ENCODE measurements around the gene KLLN.
"Not testable (repeated sequence)": the region's sequence is repeated elsewhere in the genome, so short reads cannot be mapped to it uniquely, and the experiment has no call there.

KLLN gene

GRCh38 chr10:87865241-87865881 lies 2.0 kb upstream of the KLLN start:
- TF ChIP-seq CTCF (IDR thresholded peaks at IDR 0.05; ENCODE audit: low read depth, low read length) = no peak
- in situ Hi-C loops (cut with HindIII; ENCODE audit: low sequenced_read_pairs) = no loop called here
- DNase-seq (ENCODE audit: low read depth, low spot score) = peak; percentile 35
- H3K4me3 ChIP-seq (ENCODE audit: low read depth, low read length) = peak overlapping the region; percentile 85

GRCh38 chr10:87864496-87865059 lies 1.2 kb upstream of the KLLN start:
- in situ Hi-C loops (cut with HindIII; ENCODE audit: low sequenced_read_pairs) = no loop called here
- TF ChIP-seq CTCF (IDR thresholded peaks at IDR 0.05; ENCODE audit: low read depth, low read length) = no peak
- DNase-seq (ENCODE audit: low read depth, low spot score) = peak; percentile 30
- H3K4me3 ChIP-seq (ENCODE audit: low read depth, low read length) = peak overlapping the region; percentile 85

GRCh38 chr10:87863951-87864495 lies 690 bp upstream of the KLLN start:
- peak overlapping the region; percentile 85 for H3K4me3 ChIP-seq (ENCODE audit: low read depth, low read length)
- in situ Hi-C loops (cut with HindIII; ENCODE audit: low sequenced_read_pairs) = not testable (repeated sequence)
- DNase-seq (ENCODE audit: low read depth, low spot score) = peak; percentile 34

GRCh38 chr10:87862679-87863052 lies 667 bp downstream of the KLLN start:
- no peak for DNase-seq (ENCODE audit: low read depth, low spot score)
- in situ Hi-C loops (cut with HindIII; ENCODE audit: low sequenced_read_pairs) = no loop called here
- TF ChIP-seq CTCF (IDR thresholded peaks at IDR 0.05; ENCODE audit: low read depth, low read length) = no peak
- H3K4me3 ChIP-seq (ENCODE audit: low read depth, low read length) = peak overlapping the region; percentile 85

- in situ Hi-C loops (cut with HindIII; ENCODE audit: low sequenced_read_pairs) = no loop called here
- peak overlapping the region; percentile 85 for H3K4me3 ChIP-seq (ENCODE audit: low read depth, low read length)
- peak; percentile 98 for DNase-seq (ENCODE audit: low read depth, low spot score)
- TF ChIP-seq CTCF (IDR thresholded peaks at IDR 0.05; ENCODE audit: low read depth, low read length) = no peak
These were observed 1.2 kb downstream of the KLLN start for GRCh38 chr10:87861953-87862678.

GRCh38 chr10:87861566-87861952 lies 1.8 kb downstream of the KLLN start:
- peak overlapping the region; percentile 85 for H3K4me3 ChIP-seq (ENCODE audit: low read depth, low read length)
- DNase-seq (ENCODE audit: low read depth, low spot score) = peak; percentile 67
- in situ Hi-C loops (cut with HindIII; ENCODE audit: low sequenced_read_pairs) = no loop called here
- peak; percentile 21 for TF ChIP-seq CTCF (IDR thresholded peaks at IDR 0.05; ENCODE audit: low read depth, low read length)

Data from astrocyte of the spinal cord (primary cell).